ENCODE measurements around the gene GAD2.

GAD2 gene

GRCh38 chr10:26225322-26225721 is 8.7 kb downstream of the GAD2 start:
- H2AK5ac ChIP-seq (ENCODE audit: low read length) = no peak overlapping the region
- no peaks in the 10 kb centered on the region for H3K79me1 ChIP-seq (ENCODE audit: low read length)
- no peak overlapping the region for H3K4me2 ChIP-seq (ENCODE audit: low read length)
- H3K27me3 ChIP-seq (ENCODE audit: insufficient read depth, low read length, poor library complexity) = peaks cover 3% of the 10 kb centered on the region
- H3K23ac ChIP-seq (ENCODE audit: low read length) = no peak overlapping the region
- H3K18ac ChIP-seq (ENCODE audit: low read length) = no peak overlapping the region
- no peak overlapping the region for H2BK15ac ChIP-seq (replicated peaks; ENCODE audit: low read depth)
- no peak overlapping the region for H4K5ac ChIP-seq (ENCODE audit: low read length)
- H4K8ac ChIP-seq (ENCODE audit: low read depth, low read length) = no peak overlapping the region
- no peak overlapping the region for H3K4me3 ChIP-seq (ENCODE audit: low read length)
- WGBS (ENCODE audit: extremely low coverage, insufficient coverage, low lambda C conversion rate) = no CpG with 5 or more reads among the region's 4 CpGs
- no peak overlapping the region for H3K9ac ChIP-seq (ENCODE audit: low read length)
- H3K56ac ChIP-seq (ENCODE audit: low read length) = no peak overlapping the region
- no peak overlapping the region for H3K27ac ChIP-seq (ENCODE audit: low read depth, low read length)
- H3K79me2 ChIP-seq (ENCODE audit: control insufficient read depth, insufficient read depth, low read length) = no peaks in the 10 kb centered on the region
- no peak overlapping the region for H2BK5ac ChIP-seq (ENCODE audit: low read length)
- no peak overlapping the region for H3K4ac ChIP-seq (ENCODE audit: low read depth, low read length)
- H3K4me1 ChIP-seq (ENCODE audit: control insufficient read depth, low read depth, low read length) = peaks cover 2% of the 10 kb centered on the region
- H2BK120ac ChIP-seq (ENCODE audit: low read depth, low read length) = no peak overlapping the region
- DNase-seq = no peak
- H3K36me3 ChIP-seq (ENCODE audit: control insufficient read depth, insufficient read depth, low read length) = no peaks in the 10 kb centered on the region

- H4K5ac ChIP-seq (ENCODE audit: low read length) = no peak overlapping the region
- no peaks in the 10 kb centered on the region for H3K27me3 ChIP-seq (ENCODE audit: insufficient read depth, low read length, poor library complexity)
- no peak overlapping the region for H3K18ac ChIP-seq (ENCODE audit: low read length)
- no peak overlapping the region for H2BK15ac ChIP-seq (replicated peaks; ENCODE audit: low read depth)
- H3K9ac ChIP-seq (ENCODE audit: low read length) = no peak overlapping the region
- H3K4me1 ChIP-seq (ENCODE audit: control insufficient read depth, low read depth, low read length) = peaks cover 2% of the 10 kb centered on the region
- no peak overlapping the region for H2BK120ac ChIP-seq (ENCODE audit: low read depth, low read length)
- no peak overlapping the region for H2BK5ac ChIP-seq (ENCODE audit: low read length)
- no CpG with 5 or more reads among the region's 5 CpGs for WGBS (ENCODE audit: extremely low coverage, insufficient coverage, low lambda C conversion rate)
- no peak overlapping the region for H3K4me2 ChIP-seq (ENCODE audit: low read length)
- no peak overlapping the region for H3K4me3 ChIP-seq (ENCODE audit: low read length)
- H3K27ac ChIP-seq (ENCODE audit: low read depth, low read length) = no peak overlapping the region
- no peak overlapping the region for H3K56ac ChIP-seq (ENCODE audit: low read length)
- H3K79me2 ChIP-seq (ENCODE audit: control insufficient read depth, insufficient read depth, low read length) = no peaks in the 10 kb centered on the region
- no peaks in the 10 kb centered on the region for H3K36me3 ChIP-seq (ENCODE audit: control insufficient read depth, insufficient read depth, low read length)
- no peak overlapping the region for H2AK5ac ChIP-seq (ENCODE audit: low read length)
- H3K79me1 ChIP-seq (ENCODE audit: low read length) = no peaks in the 10 kb centered on the region
- no peak for DNase-seq
- no peak overlapping the region for H3K4ac ChIP-seq (ENCODE audit: low read depth, low read length)
- no peak overlapping the region for H3K23ac ChIP-seq (ENCODE audit: low read length)
- H4K8ac ChIP-seq (ENCODE audit: low read depth, low read length) = no peak overlapping the region
Observed at GRCh38 chr10:26227786-26228185, 11.2 kb downstream of the GAD2 start.

GRCh38 chr10:26232174-26232573 is 15.6 kb downstream of the GAD2 start:
- Histone ChIP-seq H3K56ac (ENCODE audit: low read length) (no peak overlapping the region), H3K18ac (ENCODE audit: low read length) (no peak overlapping the region), H3K27me3 (ENCODE audit: insufficient read depth, low read length, poor library complexity) (no peaks in the 10 kb centered on the region), H3K9ac (ENCODE audit: low read length) (no peak overlapping the region), H2BK15ac (replicated peaks; ENCODE audit: low read depth) (no peak overlapping the region), H3K23ac (ENCODE audit: low read length) (no peak overlapping the region), H4K8ac (ENCODE audit: low read depth, low read length) (no peak overlapping the region), H3K79me1 (ENCODE audit: low read length) (no peaks in the 10 kb centered on the region), H4K5ac (ENCODE audit: low read length) (no peak overlapping the region), H2AK5ac (ENCODE audit: low read length) (no peak overlapping the region), H3K79me2 (ENCODE audit: control insufficient read depth, insufficient read depth, low read length) (no peaks in the 10 kb centered on the region), H2BK5ac (ENCODE audit: low read length) (no peak overlapping the region), H3K27ac (ENCODE audit: low read depth, low read length) (no peak overlapping the region), H3K4me2 (ENCODE audit: low read length) (no peak overlapping the region), H3K36me3 (ENCODE audit: control insufficient read depth, insufficient read depth, low read length) (no peaks in the 10 kb centered on the region), H3K4ac (ENCODE audit: low read depth, low read length) (no peak overlapping the region), H2BK120ac (ENCODE audit: low read depth, low read length) (no peak overlapping the region), H3K4me3 (ENCODE audit: low read length) (no peak overlapping the region), H3K4me1 (ENCODE audit: control insufficient read depth, low read depth, low read length) (no peaks in the 10 kb centered on the region)
- DNase-seq = no peak
- no CpG with 5 or more reads among the region's 5 CpGs for WGBS (ENCODE audit: extremely low coverage, insufficient coverage, low lambda C conversion rate)

- Histone ChIP-seq H3K9ac (ENCODE audit: low read length) (no peak overlapping the region), H2BK15ac (replicated peaks; ENCODE audit: low read depth) (no peak overlapping the region), H3K79me2 (ENCODE audit: control insufficient read depth, insufficient read depth, low read length) (no peaks in the 10 kb centered on the region), H3K4me1 (ENCODE audit: control insufficient read depth, low read depth, low read length) (no peaks in the 10 kb centered on the region), H3K4ac (ENCODE audit: low read depth, low read length) (no peak overlapping the region), H3K56ac (ENCODE audit: low read length) (no peak overlapping the region), H2BK120ac (ENCODE audit: low read depth, low read length) (no peak overlapping the region), H3K36me3 (ENCODE audit: control insufficient read depth, insufficient read depth, low read length) (no peaks in the 10 kb centered on the region), H3K18ac (ENCODE audit: low read length) (no peak overlapping the region), H3K27me3 (ENCODE audit: insufficient read depth, low read length, poor library complexity) (no peaks in the 10 kb centered on the region), H3K27ac (ENCODE audit: low read depth, low read length) (no peak overlapping the region), H2BK5ac (ENCODE audit: low read length) (no peak overlapping the region), H4K5ac (ENCODE audit: low read length) (no peak overlapping the region), H3K4me2 (ENCODE audit: low read length) (no peak overlapping the region), H3K79me1 (ENCODE audit: low read length) (no peaks in the 10 kb centered on the region), H2AK5ac (ENCODE audit: low read length) (no peak overlapping the region), H3K23ac (ENCODE audit: low read length) (no peak overlapping the region), H4K8ac (ENCODE audit: low read depth, low read length) (no peak overlapping the region), H3K4me3 (ENCODE audit: low read length) (no peak overlapping the region)
- WGBS (ENCODE audit: extremely low coverage, insufficient coverage, low lambda C conversion rate) = no CpG with 5 or more reads among the region's 6 CpGs
- DNase-seq = no peak
Observed at GRCh38 chr10:26235761-26236160, 19.2 kb downstream of the GAD2 start.

GRCh38 chr10:26238378-26238777 is 21.8 kb downstream of the GAD2 start:
- Histone ChIP-seq H3K4ac (ENCODE audit: low read depth, low read length) (no peak overlapping the region), H2BK120ac (ENCODE audit: low read depth, low read length) (no peak overlapping the region), H4K8ac (ENCODE audit: low read depth, low read length) (no peak overlapping the region), H3K36me3 (ENCODE audit: control insufficient read depth, insufficient read depth, low read length) (no peaks in the 10 kb centered on the region), H3K18ac (ENCODE audit: low read length) (no peak overlapping the region), H3K56ac (ENCODE audit: low read length) (no peak overlapping the region), H3K9ac (ENCODE audit: low read length) (no peak overlapping the region), H3K23ac (ENCODE audit: low read length) (no peak overlapping the region), H3K4me3 (ENCODE audit: low read length) (no peak overlapping the region), H2BK5ac (ENCODE audit: low read length) (no peak overlapping the region), H2BK15ac (replicated peaks; ENCODE audit: low read depth) (no peak overlapping the region), H3K79me1 (ENCODE audit: low read length) (no peaks in the 10 kb centered on the region), H2AK5ac (ENCODE audit: low read length) (no peak overlapping the region), H3K4me1 (ENCODE audit: control insufficient read depth, low read depth, low read length) (no peaks in the 10 kb centered on the region), H3K4me2 (ENCODE audit: low read length) (no peak overlapping the region), H3K27ac (ENCODE audit: low read depth, low read length) (no peak overlapping the region), H4K5ac (ENCODE audit: low read length) (no peak overlapping the region), H3K79me2 (ENCODE audit: control insufficient read depth, insufficient read depth, low read length) (no peaks in the 10 kb centered on the region), H3K27me3 (ENCODE audit: insufficient read depth, low read length, poor library complexity) (no peaks in the 10 kb centered on the region)
- WGBS (ENCODE audit: extremely low coverage, insufficient coverage, low lambda C conversion rate) = no CpG with 5 or more reads among the region's 2 CpGs
- no peak for DNase-seq

- Histone ChIP-seq H3K18ac (ENCODE audit: low read length) (no peak overlapping the region), H2BK15ac (replicated peaks; ENCODE audit: low read depth) (no peak overlapping the region)
Observed at GRCh38 chr10:26242706-26243350, 26.3 kb downstream of the GAD2 start.

More at GRCh38 chr10:26242706-26243350, 26.3 kb downstream of the GAD2 start:
- Histone ChIP-seq H3K79me2 (ENCODE audit: control insufficient read depth, insufficient read depth, low read length) (no peaks in the 10 kb centered on the region), H3K23ac (ENCODE audit: low read length) (no peak overlapping the region), H3K27ac (ENCODE audit: low read depth, low read length) (no peak overlapping the region), H3K4me3 (ENCODE audit: low read length) (no peak overlapping the region), H4K5ac (ENCODE audit: low read length) (no peak overlapping the region), H3K56ac (ENCODE audit: low read length) (no peak overlapping the region), H4K8ac (ENCODE audit: low read depth, low read length) (no peak overlapping the region), H2BK5ac (ENCODE audit: low read length) (no peak overlapping the region), H2BK120ac (ENCODE audit: low read depth, low read length) (no peak overlapping the region), H3K27me3 (ENCODE audit: insufficient read depth, low read length, poor library complexity) (no peaks in the 10 kb centered on the region), H3K4ac (ENCODE audit: low read depth, low read length) (no peak overlapping the region), H3K79me1 (ENCODE audit: low read length) (no peaks in the 10 kb centered on the region), H3K9ac (ENCODE audit: low read length) (no peak overlapping the region), H3K36me3 (ENCODE audit: control insufficient read depth, insufficient read depth, low read length) (no peaks in the 10 kb centered on the region), H3K4me1 (ENCODE audit: control insufficient read depth, low read depth, low read length) (peaks cover under 1% of the 10 kb centered on the region), H3K4me2 (ENCODE audit: low read length) (no peak overlapping the region), H2AK5ac (ENCODE audit: low read length) (no peak overlapping the region)
- DNase-seq = no peak
- no CpG with 5 or more reads among the region's 5 CpGs for WGBS (ENCODE audit: extremely low coverage, insufficient coverage, low lambda C conversion rate)
